GM10847 (cell line): ENCODE data around the gene HSD17B2.

Experiments used
- POLR2A ChIP-seq: IDR thresholded peaks from 2 replicates; pipeline ENCODE4 v1.6.1; 2011; ENCODE audit not compliant: insufficient read length; ENCODE audit errors: extremely low read depth

Gene HSD17B2

DNA sequence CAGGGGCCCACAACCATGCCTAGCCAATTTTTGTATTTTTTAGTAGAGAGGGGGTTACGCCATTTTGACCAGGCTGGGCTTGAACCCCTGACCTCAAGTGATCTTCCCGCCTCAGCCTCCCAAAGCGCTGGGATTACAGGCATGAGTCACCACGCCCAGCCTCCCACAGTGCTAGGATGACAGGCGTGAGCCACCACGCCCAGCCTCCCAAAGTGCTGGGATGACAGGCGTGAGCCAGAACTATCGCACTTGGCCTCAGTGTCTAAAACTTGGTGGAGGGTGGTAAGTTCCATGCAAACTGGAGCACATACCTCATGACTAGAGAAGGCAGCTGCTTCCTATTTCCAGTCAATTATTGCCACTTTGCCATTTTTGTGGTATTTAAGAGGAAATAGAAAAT, 7.1 kb downstream of the HSD17B2 start:
- no peak for TF ChIP-seq POLR2A

DNA sequence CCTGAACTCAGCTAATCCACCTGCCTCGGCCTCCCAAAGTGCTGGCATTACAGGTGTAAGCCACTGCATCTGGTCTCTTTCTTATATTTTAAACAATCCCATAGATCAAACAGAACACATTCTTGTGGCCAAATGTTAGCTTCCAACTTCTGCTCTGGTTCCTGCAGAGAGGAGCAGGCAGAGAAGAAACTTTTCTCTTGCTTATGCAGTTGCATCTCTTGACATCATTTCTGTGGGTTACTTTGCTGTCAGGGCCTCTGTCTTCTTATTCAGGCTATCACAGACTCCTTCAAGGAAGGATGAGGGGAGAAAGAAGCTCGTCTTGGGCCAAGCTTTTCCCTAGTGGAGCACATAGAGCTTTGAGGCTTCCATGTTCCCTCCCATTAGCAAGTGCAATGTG, 7.8 kb downstream of the HSD17B2 start:
- no peak for TF ChIP-seq POLR2A

GRCh38 chr16:82043680-82044584, 8.9 kb downstream of the HSD17B2 start:
- no peak for TF ChIP-seq POLR2A

DNA sequence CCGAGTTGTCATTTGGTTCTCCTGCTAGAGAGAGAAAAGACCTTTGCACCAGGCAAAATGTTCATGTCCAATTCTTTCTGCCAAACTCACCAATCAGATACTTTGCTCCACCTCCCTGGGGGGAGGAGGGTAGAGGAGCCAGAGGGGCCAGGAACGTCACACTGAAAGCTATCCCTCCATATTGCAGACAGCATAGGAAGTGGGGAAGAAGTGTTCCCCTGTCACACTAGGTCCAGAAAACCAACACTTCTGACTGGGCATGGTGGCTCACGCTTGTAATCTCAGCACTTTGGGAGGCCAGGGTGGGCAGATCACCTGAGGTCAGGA, 9.5 kb downstream of the HSD17B2 start:
- TF ChIP-seq POLR2A = no peak

- TF ChIP-seq POLR2A = no peak
Observed at GRCh38 chr16:82045465-82045864, 10.4 kb downstream of the HSD17B2 start.

DNA sequence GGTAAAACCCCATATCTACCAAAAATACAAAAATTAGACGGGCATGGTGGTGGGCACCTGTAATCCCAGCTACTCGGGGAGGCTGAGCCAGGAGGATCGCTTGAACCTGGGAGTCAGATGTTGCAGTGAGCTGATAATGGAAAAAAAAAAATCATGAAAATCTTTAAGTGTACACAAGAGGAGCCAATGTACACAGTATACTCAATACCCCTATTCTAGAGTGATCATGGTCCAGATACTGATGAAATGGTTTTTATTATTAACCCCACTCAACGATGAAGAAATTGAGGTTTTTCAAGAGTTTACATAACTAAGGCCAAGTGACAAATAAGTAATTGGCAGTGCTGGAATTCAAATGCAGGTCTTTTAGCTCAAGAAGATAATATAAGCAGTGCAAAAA, 11.5 kb downstream of the HSD17B2 start:
- no peak for TF ChIP-seq POLR2A

DNA sequence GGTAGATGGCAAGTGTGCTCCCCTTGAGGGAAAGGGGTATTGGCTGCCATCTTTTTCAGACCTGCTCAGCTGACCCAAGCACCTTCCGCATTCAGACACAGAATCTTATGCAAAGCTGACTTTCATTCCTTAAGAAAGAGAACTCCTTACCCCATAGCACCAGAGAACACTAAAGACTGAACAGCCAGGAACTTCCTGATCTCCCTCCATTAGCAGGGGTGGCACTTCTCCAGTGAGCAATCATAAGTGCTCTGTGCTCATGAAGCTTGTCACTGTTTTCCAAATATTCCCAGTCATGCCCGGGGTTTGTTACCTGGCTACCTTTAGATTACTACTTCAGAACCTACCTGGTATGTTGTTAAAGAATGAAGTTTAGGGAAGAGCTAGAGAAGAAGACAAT, 11.9 kb downstream of the HSD17B2 start:
- no peak for TF ChIP-seq POLR2A

- TF ChIP-seq POLR2A = no peak
Observed at GRCh38 chr16:82047374-82047773, 12.3 kb downstream of the HSD17B2 start.

GRCh38 chr16:82047787-82048186, 12.7 kb downstream of the HSD17B2 start:
- TF ChIP-seq POLR2A = no peak

DNA sequence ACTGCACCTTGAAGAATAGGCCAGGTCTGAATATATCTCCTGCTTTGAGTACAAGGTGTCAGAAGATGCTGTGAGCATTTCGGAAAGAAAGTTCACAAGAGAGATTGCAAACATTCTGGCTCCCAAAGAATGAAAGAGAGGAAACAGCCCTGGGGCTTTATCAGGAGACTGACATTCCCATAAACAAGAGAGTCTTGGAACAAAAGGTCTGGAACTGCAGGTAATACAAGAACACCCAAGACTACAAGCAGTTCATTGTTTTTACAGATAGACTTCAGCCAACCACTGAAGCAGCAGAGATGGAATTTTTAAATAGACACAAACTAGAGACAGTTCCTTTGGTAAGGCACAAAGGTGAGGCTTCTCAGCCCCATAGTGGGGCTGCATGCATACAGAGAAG, 14.4 kb downstream of the HSD17B2 start:
- TF ChIP-seq POLR2A = no peak

GRCh38 chr16:82050506-82050905, 15.5 kb downstream of the HSD17B2 start:
- TF ChIP-seq POLR2A = no peak

DNA sequence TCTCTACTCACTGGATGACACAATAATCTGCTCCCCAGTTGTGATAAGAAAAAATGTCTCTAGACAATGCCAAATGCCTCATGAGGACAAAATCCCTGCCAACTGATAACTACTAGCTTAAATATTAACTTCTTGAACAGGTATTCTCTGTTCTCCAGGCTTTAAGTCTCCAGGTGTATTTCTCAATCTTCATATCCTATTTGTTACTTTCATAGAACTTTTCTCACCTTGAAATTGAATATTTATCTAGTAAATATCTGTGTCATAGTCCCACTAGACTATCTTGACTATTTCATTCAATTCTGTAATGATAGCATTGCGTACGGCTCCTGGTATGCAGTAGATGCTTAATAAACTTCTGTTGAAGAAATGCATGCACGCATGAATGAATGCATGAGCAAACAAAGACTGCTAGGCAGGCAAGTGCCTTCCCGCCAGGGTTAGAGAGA, 15.9 kb downstream of the HSD17B2 start:
- TF ChIP-seq POLR2A = no peak

- no peak for TF ChIP-seq POLR2A
Observed at GRCh38 chr16:82051656-82052055, 16.6 kb downstream of the HSD17B2 start.

GRCh38 chr16:82055117-82055516, 20.1 kb downstream of the HSD17B2 start:
- TF ChIP-seq POLR2A = no peak

DNA sequence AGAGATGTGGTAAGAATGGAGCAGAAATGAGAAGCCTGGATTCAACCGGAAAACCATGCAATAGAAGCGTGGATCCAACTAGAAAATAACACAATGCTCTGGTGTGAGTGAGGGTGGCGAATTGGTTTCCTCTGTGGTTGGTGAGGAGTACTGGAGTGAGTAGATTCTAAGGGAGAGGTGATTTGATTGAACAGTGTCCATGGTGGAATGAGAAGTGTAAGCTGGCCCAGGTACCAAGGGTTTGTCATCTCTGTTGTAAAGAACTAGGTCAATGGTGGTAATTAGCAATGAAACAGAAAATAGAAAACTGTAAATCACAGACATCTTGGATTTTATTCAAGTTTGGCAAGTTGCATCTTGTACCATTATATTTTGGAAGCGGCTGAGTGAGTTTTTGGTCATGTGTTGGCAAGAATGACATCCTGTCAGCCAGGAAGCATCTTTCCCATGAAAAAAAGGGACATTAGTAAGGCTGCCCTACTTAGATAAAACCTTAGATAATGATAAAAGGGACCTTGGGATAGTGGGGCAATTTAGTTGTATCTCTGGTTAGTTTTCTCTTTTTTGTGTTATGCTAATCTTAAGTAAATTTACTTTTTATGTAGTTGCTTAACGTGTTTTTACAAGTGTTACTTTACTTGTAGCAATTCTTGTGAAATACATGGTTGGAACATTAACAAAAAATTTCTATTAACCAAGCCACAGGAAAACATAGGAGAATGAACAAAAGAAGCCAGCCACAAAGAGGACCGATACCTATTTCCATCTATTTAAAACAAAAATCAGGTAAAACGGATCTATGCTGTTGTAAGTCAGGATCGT, 20.9 kb downstream of the HSD17B2 start:
- TF ChIP-seq POLR2A = no peak

DNA sequence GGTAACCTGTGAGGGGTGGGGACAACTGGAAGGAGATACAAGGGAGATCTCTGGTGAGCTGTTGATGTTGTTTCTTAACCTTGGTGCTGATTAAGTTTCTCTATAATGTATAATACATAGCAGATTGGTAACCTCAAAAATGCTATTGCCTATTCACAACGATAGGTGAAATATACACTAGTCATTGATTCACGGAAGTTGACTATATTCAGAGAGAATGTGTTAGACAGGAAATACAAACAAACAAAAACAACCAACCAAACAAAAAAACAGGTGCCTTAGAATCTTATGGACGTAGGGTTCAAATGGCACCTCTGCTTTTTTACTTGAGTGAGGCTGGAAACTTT, 21.5 kb downstream of the HSD17B2 start:
- no peak for TF ChIP-seq POLR2A

DNA sequence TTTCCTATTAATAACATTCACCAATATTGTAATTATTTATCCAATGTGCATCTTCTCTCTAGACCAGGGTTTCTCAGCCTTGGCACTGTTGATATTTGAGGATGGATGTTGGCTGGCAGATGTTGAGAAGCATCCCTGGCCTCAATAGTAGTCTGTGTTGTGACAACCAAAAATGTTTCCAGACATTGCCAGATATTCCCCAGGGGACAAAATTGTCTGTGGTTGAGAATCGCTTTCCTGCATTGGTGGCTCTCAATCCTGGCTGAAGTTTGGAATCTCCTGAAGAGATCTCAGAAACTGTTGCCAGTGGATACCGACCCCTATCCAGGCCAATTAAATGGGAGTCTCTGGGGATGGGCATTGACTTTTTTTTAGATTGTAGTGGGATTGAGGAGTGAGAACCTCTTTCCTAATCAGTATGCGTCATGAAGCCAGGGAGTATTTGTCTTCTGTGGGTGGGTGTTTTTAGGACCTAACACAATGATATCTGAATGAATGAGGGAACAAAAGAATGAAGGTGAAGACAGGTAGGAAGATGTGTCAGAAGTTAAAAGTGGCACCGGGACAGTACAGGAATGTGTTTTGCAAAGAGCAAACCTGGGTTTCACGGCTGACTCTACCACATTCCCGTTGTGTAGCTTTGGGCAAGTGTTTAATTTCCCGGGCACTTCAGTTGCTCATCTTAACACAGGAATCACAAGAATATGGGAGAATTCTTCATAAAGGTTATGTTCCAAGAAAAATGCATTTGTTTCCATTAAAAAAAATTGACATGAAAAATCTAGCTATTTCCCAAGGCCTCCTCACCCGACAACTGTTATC, 24.3 kb downstream of the HSD17B2 start:
- no peak for TF ChIP-seq POLR2A
